H1 (cell line): ENCODE measurements around the gene RFXAP. TPM values are rescaled to one million over a fixed set of nuclear protein-coding genes. Genes with fewer than 3 reads are reported as not detected.

Experiments used
- CTCF ChIA-PET: fragments of 300-600 bp; sonication (Branson Sonifier 250); formaldehyde crosslinking; loops from one replicate; lab custom pipeline; 2021; ENCODE audit not compliant: partially characterized antibody; lab: Charles Lee
- POLR2A ChIA-PET: fragments of 300-600 bp; sonication (Branson Sonifier 250); formaldehyde crosslinking; loops from one replicate; lab custom pipeline; 2021; ENCODE audit warnings: inconsistent platforms; ENCODE audit not compliant: partially characterized antibody; lab: Charles Lee
- DNase-seq, 2 experiments: peaks; one replicate each; pipeline versions ENCODE4 v3.0.0 to v3.0.0-alpha.2; 2010 to 2022; ENCODE audit warnings: low spot score in 2 of 2, low read depth in 1 of 2, mixed read lengths in 1 of 2
- FAIRE-seq: peaks from 2 replicates; lab custom pipeline; 2011; peaks lifted over from hg19 to GRCh38; lab: Jason Lieb, UNC
- H2AFZ ChIP-seq: 2 replicates; pipeline ENCODE4 v1.8.1; 2012; ENCODE audit warnings: low read length, inconsistent platforms
- H2AK5ac ChIP-seq: 2 replicates; pipeline ENCODE4 v1.6.1; 2013; ENCODE audit warnings: low read depth, low read length
- H2BK120ac ChIP-seq: replicated peaks from 2 replicates; pipeline ENCODE3; 2013; ENCODE audit warnings: low read depth, low read length, inconsistent platforms
- H2BK12ac ChIP-seq: 2 replicates; pipeline ENCODE4 v1.6.1; 2013; ENCODE audit warnings: low read depth, low read length
- H2BK15ac ChIP-seq: 2 replicates; pipeline ENCODE4 v1.6.1; 2013; ENCODE audit warnings: low read length
- H2BK20ac ChIP-seq: 2 replicates; pipeline ENCODE4 v1.6.1; 2013; ENCODE audit warnings: low read length
- H2BK5ac ChIP-seq: 2 replicates; pipeline ENCODE4 v1.6.1; 2013; ENCODE audit warnings: low read depth, low read length
- H3K14ac ChIP-seq: 2 replicates; pipeline ENCODE4 v1.6.1; 2013; ENCODE audit warnings: inconsistent platforms; ENCODE audit not compliant: insufficient read length
- H3K18ac ChIP-seq: 2 replicates; pipeline ENCODE4 v1.6.1; 2013; ENCODE audit warnings: low read length; ENCODE audit errors: extremely low read depth
- H3K23ac ChIP-seq: 2 replicates; pipeline ENCODE4 v1.6.1; 2013; ENCODE audit warnings: inconsistent platforms; ENCODE audit not compliant: insufficient read length
- H3K23me2 ChIP-seq: 2 replicates; pipeline ENCODE4 v1.6.1; 2013; ENCODE audit warnings: low read depth, low read length
- H3K27ac ChIP-seq: 2 replicates; pipeline ENCODE4 v1.6.1; 2011; ENCODE audit warnings: low read depth, low read length, inconsistent platforms
- H3K27me3 ChIP-seq, 4 experiments: replicated peaks in 1 of 4; 1 replicate in 1 of 4; 2 replicates in 3 of 4; pipeline versions ENCODE4 v1.6.1 to v1.8.1; 2011 to 2013; ENCODE audit warnings: low read length in 3 of 4, mild to moderate bottlenecking in 3 of 4, inconsistent platforms in 2 of 4, mixed read lengths in 2 of 4, moderate library complexity in 1 of 4; ENCODE audit not compliant: control insufficient read depth in 3 of 4, insufficient read depth in 3 of 4; ENCODE audit errors: extremely low read depth in 1 of 4
- H3K36me3 ChIP-seq, 4 experiments: 2 replicates each; pipeline versions ENCODE4 v1.6.1 to v1.8.1; 2011 to 2013; ENCODE audit warnings: mild to moderate bottlenecking in 4 of 4, low read length in 3 of 4, moderate library complexity in 2 of 4, control low read depth in 1 of 4, inconsistent platforms in 1 of 4; ENCODE audit not compliant: insufficient read depth in 4 of 4, control insufficient read depth in 2 of 4
- H3K4ac ChIP-seq: replicated peaks from 2 replicates; pipeline ENCODE3; 2013; ENCODE audit warnings: low read length, low read depth, mixed read lengths, inconsistent platforms; ENCODE audit not compliant: insufficient read length
- H3K4me1 ChIP-seq, 4 experiments: replicated peaks in 1 of 4; 1 replicate in 1 of 4; 2 replicates in 3 of 4; pipeline versions ENCODE4 v1.6.1 to v1.8.1; 2011 to 2013; ENCODE audit warnings: low read length in 3 of 4, inconsistent platforms in 2 of 4, mixed read lengths in 1 of 4; ENCODE audit not compliant: insufficient read depth in 4 of 4, control insufficient read depth in 3 of 4
- H3K4me2 ChIP-seq, 2 experiments: 2 replicates each; pipeline versions ENCODE4 v1.6.1 to v1.8.1; 2011 to 2013; ENCODE audit warnings: low read depth in 2 of 2, low read length in 2 of 2, control low read depth in 1 of 2, inconsistent platforms in 1 of 2, mild to moderate bottlenecking in 1 of 2; ENCODE audit not compliant: insufficient read depth in 1 of 2
- H3K4me3 ChIP-seq, 4 experiments: fragments of 200-600, 300-600 bp in 1 of 4; sonication (generic), shearing (Covaris generic), sonication (Bioruptor Twin) in 1 of 4; 2 replicates each; pipeline versions ENCODE4 v1.5.1 to v1.8.1; 2011 to 2016; ENCODE audit warnings: low read length in 4 of 4, low read depth in 3 of 4, control low read depth in 2 of 4, inconsistent platforms in 2 of 4, mild to moderate bottlenecking in 2 of 4, mixed read lengths in 1 of 4, moderate library complexity in 1 of 4; ENCODE audit not compliant: insufficient read depth in 2 of 4; ENCODE audit errors: extremely low read depth in 1 of 4
- H3K56ac ChIP-seq: replicated peaks from 2 replicates; pipeline ENCODE3; 2013; ENCODE audit warnings: low read depth, mild to moderate bottlenecking, mixed read lengths, low read length, inconsistent platforms; ENCODE audit not compliant: insufficient read length
- H3K79me1 ChIP-seq: 2 replicates; pipeline ENCODE4 v1.6.1; 2013; ENCODE audit warnings: low read depth, low read length, control low read depth
- H3K79me2 ChIP-seq, 2 experiments: 2 replicates each; pipeline versions ENCODE4 v1.6.1 to v1.8.1; 2012 to 2013; ENCODE audit warnings: low read length in 2 of 2, mild to moderate bottlenecking in 2 of 2, inconsistent platforms in 1 of 2; ENCODE audit not compliant: insufficient read depth in 2 of 2, control insufficient read depth in 1 of 2
- H3K9ac ChIP-seq, 4 experiments: replicated peaks in 1 of 4; 1 replicate in 1 of 4; 2 replicates in 3 of 4; pipeline versions ENCODE4 v1.6.1 to v1.8.1; 2011 to 2013; ENCODE audit warnings: low read depth in 3 of 4, low read length in 3 of 4, control low read depth in 2 of 4, mild to moderate bottlenecking in 2 of 4, moderate library complexity in 2 of 4, inconsistent platforms in 1 of 4; ENCODE audit errors: extremely low read depth in 1 of 4
- H3K9me3 ChIP-seq, 2 experiments: 2 replicates each; pipeline versions ENCODE4 v1.6.1 to v1.8.1; 2012 to 2013; ENCODE audit warnings: mild to moderate bottlenecking in 2 of 2, moderate library complexity in 2 of 2, control low read depth in 1 of 2, inconsistent platforms in 1 of 2, low read depth in 1 of 2, low read length in 1 of 2, mixed read lengths in 1 of 2; ENCODE audit not compliant: insufficient read depth in 2 of 2
- H4K20me1 ChIP-seq, 2 experiments: replicated peaks in 1 of 2; 2 replicates each; pipeline versions ENCODE3 to v1.8.1; 2011 to 2013; ENCODE audit warnings: inconsistent platforms in 2 of 2, low read length in 2 of 2, mild to moderate bottlenecking in 1 of 2; ENCODE audit not compliant: insufficient read depth in 2 of 2, control insufficient read depth in 1 of 2
- H4K5ac ChIP-seq: 2 replicates; pipeline ENCODE4 v1.6.1; 2013; ENCODE audit warnings: low read length, low read depth, mixed read lengths, inconsistent platforms; ENCODE audit not compliant: insufficient read length
- H4K8ac ChIP-seq: 2 replicates; pipeline ENCODE4 v1.8.0; 2013; ENCODE audit warnings: mild to moderate bottlenecking, moderate library complexity, low read length, inconsistent platforms; ENCODE audit not compliant: insufficient read depth; ENCODE audit errors: extremely low read depth
- H4K91ac ChIP-seq: replicated peaks from 2 replicates; pipeline ENCODE3; 2013; ENCODE audit warnings: low read length, mixed read lengths, inconsistent platforms; ENCODE audit not compliant: insufficient read length
- RAD21 ChIP-seq, 2 experiments: IDR thresholded peaks in 1 of 2; conservative IDR thresholded peaks in 1 of 2; 2 replicates each; pipeline ENCODE4 v1.6.1; 2011; ENCODE audit warnings: low read depth in 2 of 2, low read length in 2 of 2, improper control_type of control experiment in 1 of 2, inconsistent platforms in 1 of 2, mild to moderate bottlenecking in 1 of 2, moderate library complexity in 1 of 2
- RNF2 ChIP-seq: fragments of 200-900, 300-1000 bp; sonication (generic); IDR thresholded peaks from 2 replicates; pipeline ENCODE4 v1.7.1; 2016; ENCODE audit warnings: borderline replicate concordance, low read depth, mild to moderate bottlenecking, antibody characterized with exemption, low read length; ENCODE audit not compliant: poor library complexity, severe bottlenecking; ENCODE audit errors: missing control alignments
- WGBS, 2 experiments: shearing (Covaris generic) in 1 of 2; methylation state at CpG; one replicate each; pipeline versions ENCODE4 v1.1.6 to v1.1.7; 2013 to 2015; ENCODE audit warnings: low lambda C conversion rate in 2 of 2, mixed read lengths in 2 of 2, inconsistent platforms in 1 of 2, low coverage in 1 of 2, missing lambda C conversion rate in 1 of 2; ENCODE audit not compliant: insufficient replicate concordance in 2 of 2, insufficient coverage in 1 of 2, insufficient read length in 1 of 2; ENCODE audit errors: extremely low coverage in 1 of 2, missing lambda C conversion rate in 1 of 2; 5-methylcytosine and 5-hydroxymethylcytosine counted together
- polyA plus RNA-seq, 7 experiments: library from polyadenylated mRNA; depleted of rRNA in 3 of 7; stranded (reverse) in 5 of 7; unstranded in 2 of 7; fragments of >200 nt in 5 of 7; fragments of 200-250 nt in 2 of 7; gene quantifications; 1 replicate in 5 of 7; 2 replicates in 1 of 7; 4 replicates in 1 of 7; pipeline versions ENCODE4 v1.2.1 to v1.2.3, GENCODE V29; 2011 to 2013; ENCODE audit warnings: missing spikeins in 2 of 7, mixed read lengths in 2 of 7
- total RNA-seq: library from RNA; stranded (reverse); fragmentation: NEBNext Ultra II Directional; extraction: Animal tissue kit (Norgen Biotek cat#: 25700); gene quantifications from 2 replicates; pipeline ENCODE4 v1.2.1, GENCODE V29; 2021
- TF ChIP-seq, protein P1 (sequence below), 3 experiments: IDR thresholded peaks; 1 replicate in 2 of 3; 2 replicates in 1 of 3; pipeline versions ENCODE4 v1.5.1 to v1.6.1; 2011; ENCODE audit warnings: low read length in 3 of 3, mild to moderate bottlenecking in 3 of 3, inconsistent platforms in 2 of 3, low read depth in 1 of 3, moderate library complexity in 1 of 3; ENCODE audit not compliant: insufficient read depth in 1 of 3; ENCODE audit errors: control extremely low read depth in 1 of 3

Gene RFXAP
- total and polyA plus RNA-seq, 2 of the 8 experiments (the other 6 are each of a cell fraction or from before 2014, with no cell fraction given), result 5.2 to 11.5 TPM

DNA sequence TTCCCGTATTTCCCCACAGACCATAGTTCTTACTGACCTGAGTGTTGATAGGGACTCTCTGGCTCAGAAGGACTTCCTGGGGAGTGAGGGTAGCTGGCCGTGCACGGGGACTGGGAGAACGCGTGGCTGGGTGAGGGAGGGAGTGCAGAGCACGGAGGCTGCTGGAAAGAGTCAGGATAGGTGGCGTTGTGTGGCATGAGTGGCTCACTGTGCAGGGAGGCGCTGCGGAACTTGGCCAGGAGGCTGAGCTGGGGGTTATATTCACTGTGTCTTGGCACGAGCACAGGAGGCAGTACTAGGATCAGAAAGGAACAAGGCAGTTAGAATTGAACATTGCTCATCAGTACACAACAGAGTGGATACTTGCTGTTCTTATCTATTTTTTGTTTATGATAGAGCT, 53.6 kb downstream of the RFXAP start:
- Histone ChIP-seq H3K27ac (no peak overlapping the region), H4K20me1 (no peaks in the 10 kb centered on the region), H2BK12ac (no peak overlapping the region), H3K4ac (no peak overlapping the region), H3K56ac (no peak overlapping the region), H3K4me2 (peak overlapping the region in 1 of 2 experiments; percentile 19; a peak in 1 of 4 replicates), H3K9ac (no peak overlapping the region), H3K36me3 (no peaks in the 10 kb centered on the region), H2BK20ac (no peak overlapping the region), H3K23me2 (no peaks in the 10 kb centered on the region; the same call in 1 of the 2 replicates), H3K79me2 (no peaks in the 10 kb centered on the region), H2BK15ac (no peak overlapping the region), H2AK5ac (no peak overlapping the region), H3K4me3 (no peak overlapping the region), H3K9me3 (no peaks in the 10 kb centered on the region), H3K18ac (no peak overlapping the region), H2AFZ (peak overlapping the region; percentile 77), H4K8ac (no peak overlapping the region), H3K14ac (no peak overlapping the region), H3K27me3 (no peaks in the 10 kb centered on the region), H3K79me1 (no peaks in the 10 kb centered on the region), H4K91ac (no peak overlapping the region), H3K23ac (no peak overlapping the region), H2BK120ac (no peak overlapping the region), H2BK5ac (no peak overlapping the region), H3K4me1 (no peaks in the 10 kb centered on the region), H4K5ac (no peak overlapping the region)
- DNase-seq, result peak in 1 of 2 experiments; percentile 53
- TF ChIP-seq, protein P1, sequence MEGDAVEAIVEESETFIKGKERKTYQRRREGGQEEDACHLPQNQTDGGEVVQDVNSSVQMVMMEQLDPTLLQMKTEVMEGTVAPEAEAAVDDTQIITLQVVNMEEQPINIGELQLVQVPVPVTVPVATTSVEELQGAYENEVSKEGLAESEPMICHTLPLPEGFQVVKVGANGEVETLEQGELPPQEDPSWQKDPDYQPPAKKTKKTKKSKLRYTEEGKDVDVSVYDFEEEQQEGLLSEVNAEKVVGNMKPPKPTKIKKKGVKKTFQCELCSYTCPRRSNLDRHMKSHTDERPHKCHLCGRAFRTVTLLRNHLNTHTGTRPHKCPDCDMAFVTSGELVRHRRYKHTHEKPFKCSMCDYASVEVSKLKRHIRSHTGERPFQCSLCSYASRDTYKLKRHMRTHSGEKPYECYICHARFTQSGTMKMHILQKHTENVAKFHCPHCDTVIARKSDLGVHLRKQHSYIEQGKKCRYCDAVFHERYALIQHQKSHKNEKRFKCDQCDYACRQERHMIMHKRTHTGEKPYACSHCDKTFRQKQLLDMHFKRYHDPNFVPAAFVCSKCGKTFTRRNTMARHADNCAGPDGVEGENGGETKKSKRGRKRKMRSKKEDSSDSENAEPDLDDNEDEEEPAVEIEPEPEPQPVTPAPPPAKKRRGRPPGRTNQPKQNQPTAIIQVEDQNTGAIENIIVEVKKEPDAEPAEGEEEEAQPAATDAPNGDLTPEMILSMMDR (IDR thresholded peaks at IDR 0.05; ENCODE audit: control extremely low read depth in 1 of 3, insufficient read depth in 1 of 3, low read depth in 1 of 3, low read length in 3 of 3), result peak in 1 of 3 experiments; percentile 31; a peak in 1 of 4 replicates
- no peak for TF ChIP-seq RNF2
- 0 out of 4 replicates have a peak, but pooled peaks of 1 of the 2 experiments have one; percentile 4 for TF ChIP-seq RAD21 (IDR thresholded peaks at IDR 0.05 in 1 of 2, conservative IDR thresholded peaks at IDR 0.05 in 1 of 2; ENCODE audit: low read depth in 2 of 2, low read length in 2 of 2)
- WGBS, 2 experiments, result 50% methylated on average over 10 of the region's 10 CpGs; no CpG with 5 or more reads in 1 of the 2 experiments
- CTCF ChIA-PET, result interaction anchor here (0.5 to 7.1 kb wide), 3 partner anchors 13 to 235 kb away, joined by 4 to 65 read pairs (median 9); no protein-coding TSS in a partner anchor
- POLR2A ChIA-PET, result interaction anchor here (0.5 kb wide), 1 partner anchor 133 kb away, joined by 4 read pairs; no protein-coding TSS in a partner anchor
- FAIRE-seq, result no peak
